ENCODE results near the gene WDR35. TPM values are rescaled to one million over a fixed set of nuclear protein-coding genes. Genes with fewer than 3 reads are reported as not detected.
A peak's percentile ranks its signal among the peaks of the same experiment; 100 is the strongest.

Gene WDR35
- total RNA-seq, 1 donor from 2014 or later: 5.2 TPM

GRCh38 chr2:19866771-19867170 is 123.1 kb downstream of the WDR35 start:
- peak; percentile 60 for DNase-seq (ENCODE audit: low read depth)
- no peak overlapping the region for H3K4me3 ChIP-seq (ENCODE audit: low read depth, low read length)
- no peak for TF ChIP-seq CTCF (conservative IDR thresholded peaks at IDR 0.05; ENCODE audit: low read depth, low read length)

DNA sequence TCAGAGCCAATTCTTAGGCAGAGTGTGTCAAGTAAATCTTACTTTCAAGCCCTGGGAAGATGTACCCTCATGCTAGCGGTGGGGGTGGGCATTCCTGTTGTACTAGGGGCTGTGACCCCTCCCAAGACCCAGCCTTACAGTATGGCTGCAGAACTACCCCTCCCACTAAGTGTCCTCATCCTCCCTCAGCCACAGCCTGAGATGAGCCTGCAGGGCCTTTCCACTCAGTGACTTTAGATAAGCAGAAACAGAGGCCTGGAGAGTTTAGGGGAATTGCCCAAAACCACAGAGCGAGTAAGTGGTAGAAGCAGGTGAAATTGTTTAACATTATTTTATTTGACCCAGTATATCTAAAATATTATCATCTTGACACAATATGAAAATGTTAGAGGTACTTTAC is 124.8 kb downstream of the WDR35 start:
- no peak for DNase-seq (ENCODE audit: low read depth)
- TF ChIP-seq CTCF (conservative IDR thresholded peaks at IDR 0.05; ENCODE audit: low read depth, low read length): no peak
- no peak overlapping the region for H3K4me3 ChIP-seq (ENCODE audit: low read depth, low read length)

DNA sequence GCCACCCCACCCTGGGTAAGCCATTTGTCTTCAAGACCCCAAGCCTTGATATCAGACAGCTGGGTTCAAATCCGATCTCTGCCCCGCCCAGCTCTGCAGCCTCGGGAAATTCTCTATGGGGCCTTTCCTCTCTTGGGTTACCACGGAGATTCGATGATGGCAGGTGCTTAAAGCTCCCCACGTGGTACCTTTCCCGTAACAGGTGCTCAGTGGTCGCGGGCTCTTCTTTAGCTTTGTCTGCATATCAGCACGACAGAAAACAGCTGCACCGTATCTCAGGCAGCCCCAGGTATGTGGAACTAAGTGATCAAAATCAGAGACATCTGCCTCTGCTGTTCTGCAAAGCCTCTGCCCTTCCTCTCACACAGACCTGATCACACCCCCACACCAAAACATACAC is 125.5 kb downstream of the WDR35 start:
- no peak for DNase-seq (ENCODE audit: low read depth)
- no peak overlapping the region for H3K4me3 ChIP-seq (ENCODE audit: low read depth, low read length)
- no peak for TF ChIP-seq CTCF (conservative IDR thresholded peaks at IDR 0.05; ENCODE audit: low read depth, low read length)

- H3K4me3 ChIP-seq (ENCODE audit: low read depth, low read length): peak overlapping the region; percentile 38
- no peak for DNase-seq (ENCODE audit: low read depth)
- peak; percentile 78 for TF ChIP-seq CTCF (conservative IDR thresholded peaks at IDR 0.05; ENCODE audit: low read depth, low read length)
Observed at GRCh38 chr2:19863303-19864041, 126.4 kb downstream of the WDR35 start.

GRCh38 chr2:19861813-19862212 is 128.1 kb downstream of the WDR35 start:
- no peak for DNase-seq (ENCODE audit: low read depth)
- H3K4me3 ChIP-seq (ENCODE audit: low read depth, low read length): no peak overlapping the region
- no peak for TF ChIP-seq CTCF (conservative IDR thresholded peaks at IDR 0.05; ENCODE audit: low read depth, low read length)

Other genes with a start within 250 kb of the WDR35 start
- 3.8 and 6.5 TPM in 2 replicates for gene TTC32, start 88.1 kb downstream of the WDR35 start, total RNA-seq
- gene MATN3, start 22.6 kb upstream of the WDR35 start, total RNA-seq: 9.7 and 9.8 TPM in 2 replicates
- gene LAPTM4A, start 61.5 kb upstream of the WDR35 start, total RNA-seq: 127 and 128 TPM in 2 replicates
- 115 and 134 TPM in 2 replicates for gene SDC1, start 235.0 kb upstream of the WDR35 start, total RNA-seq